SK-N-SH (cell line): ENCODE results near the gene TOX4. TPM values are rescaled to one million over a fixed set of nuclear protein-coding genes. Genes with fewer than 3 reads are reported as not detected.

ENCODE experiments used
- CTCF ChIA-PET: fragments of 300-600, 350-600 bp; formaldehyde crosslinking; extraction: SDS; loops from one replicate; lab custom pipeline; 2021; lab: Yijun Ruan, JAX
- POLR2A ChIA-PET: fragments of 350-600 bp; sonication (Branson Sonifier 250); formaldehyde crosslinking; extraction: SDS; loops from one replicate; lab custom pipeline; 2020; ENCODE audit warnings: antibody characterized with exemption, inconsistent platforms; lab: Yijun Ruan, JAX
- DNase-seq: peaks from one replicate; pipeline ENCODE4 v3.0.0; 2012
- H2AFZ ChIP-seq: fragments of 200-600 bp; sonication (generic); 2 replicates; pipeline ENCODE4 v1.8.1; 2016; ENCODE audit warnings: antibody characterized with exemption, mild to moderate bottlenecking, low read depth
- H3F3A ChIP-seq: fragments of 200-600 bp; sonication (generic); replicated peaks from 2 replicates; pipeline ENCODE3; 2016; ENCODE audit warnings: antibody characterized with exemption, mild to moderate bottlenecking; ENCODE audit not compliant: insufficient read depth
- H3K27ac ChIP-seq, 2 experiments: fragments of 200-500 bp in 1 of 2; fragments of 200-600 bp in 1 of 2; sonication (Bioruptor generic) in 1 of 2; sonication (generic), shearing (Covaris generic) in 1 of 2; 2 replicates each; pipeline versions ENCODE4 v1.5.1 to v1.6.1; 2014 to 2016; ENCODE audit warnings: low read depth in 2 of 2, inconsistent platforms in 1 of 2, low read length in 1 of 2, mild to moderate bottlenecking in 1 of 2, mixed read lengths in 1 of 2
- H3K27me3 ChIP-seq: fragments of 200-600 bp; sonication (generic), shearing (Covaris generic); 2 replicates; pipeline ENCODE4 v1.6.1; 2016; ENCODE audit warnings: mixed run types; ENCODE audit not compliant: insufficient read depth
- H3K36me3 ChIP-seq, 2 experiments: fragments of 200-500 bp in 1 of 2; fragments of 200-600 bp in 1 of 2; sonication (Bioruptor generic) in 1 of 2; sonication (generic) in 1 of 2; replicated peaks in 1 of 2; 2 replicates each; pipeline versions ENCODE3 to v1.5.1; 2014 to 2016; ENCODE audit warnings: low read length in 1 of 2, mild to moderate bottlenecking in 1 of 2; ENCODE audit not compliant: insufficient read depth in 2 of 2, control insufficient read depth in 1 of 2
- H3K4me1 ChIP-seq, 2 experiments: fragments of 200-500 bp in 1 of 2; fragments of 200-600 bp in 1 of 2; sonication (Bioruptor generic) in 1 of 2; sonication (generic), shearing (Covaris generic) in 1 of 2; 2 replicates each; pipeline versions ENCODE4 v1.5.1 to v1.6.1; 2014 to 2016; ENCODE audit warnings: low read depth in 1 of 2, low read length in 1 of 2, mixed run types in 1 of 2; ENCODE audit not compliant: insufficient read depth in 2 of 2, control insufficient read depth in 1 of 2
- H3K4me2 ChIP-seq: fragments of 200-600 bp; sonication (generic), shearing (Covaris generic); 2 replicates; pipeline ENCODE4 v1.6.1; 2017; ENCODE audit warnings: mixed run types
- H3K4me3 ChIP-seq, 2 experiments: fragments of 200-500 bp in 1 of 2; fragments of 200-600 bp in 1 of 2; sonication (Bioruptor generic) in 1 of 2; sonication (generic), shearing (Covaris generic) in 1 of 2; 2 replicates each; pipeline versions ENCODE4 v1.5.1 to v1.8.1; 2014 to 2016; ENCODE audit warnings: low read depth in 2 of 2, inconsistent platforms in 1 of 2, low read length in 1 of 2, mild to moderate bottlenecking in 1 of 2, mixed read lengths in 1 of 2, moderate library complexity in 1 of 2
- H3K79me2 ChIP-seq: fragments of 200-600 bp; sonication (generic); 2 replicates; pipeline ENCODE4 v1.8.1; 2017; ENCODE audit warnings: mild to moderate bottlenecking; ENCODE audit not compliant: insufficient read depth
- H3K9ac ChIP-seq: fragments of 200-600 bp; sonication (generic); 2 replicates; pipeline ENCODE4 v1.6.1; 2017; ENCODE audit warnings: mixed run types
- H3K9me2 ChIP-seq: fragments of 200-600 bp; sonication (generic); 2 replicates; pipeline ENCODE4 v1.6.1; 2017; ENCODE audit warnings: mixed run types
- H3K9me3 ChIP-seq: fragments of 200-600 bp; sonication (generic); 2 replicates; pipeline ENCODE4 v1.6.1; 2017; ENCODE audit warnings: mixed run types, mild to moderate bottlenecking, moderate library complexity
- H4K20me1 ChIP-seq: fragments of 200-600 bp; sonication (generic); 2 replicates; pipeline ENCODE4 v1.6.1; 2017; ENCODE audit warnings: mild to moderate bottlenecking, mixed run types; ENCODE audit not compliant: insufficient read depth
- ELF1 ChIP-seq: IDR thresholded peaks from 2 replicates; pipeline ENCODE4 v1.4.0; 2012
- EZH2phosphoT487 ChIP-seq: fragments of 200-600 bp; sonication (generic); IDR thresholded peaks from 2 replicates; pipeline ENCODE4 v1.6.1; 2017; ENCODE audit warnings: low read depth, mixed run types, mild to moderate bottlenecking, antibody characterized with exemption, moderate library complexity, borderline replicate concordance
- FOSL2 ChIP-seq: IDR thresholded peaks from 2 replicates; pipeline ENCODE4 v1.4.0; 2012; ENCODE audit warnings: low read depth, mild to moderate bottlenecking, moderate library complexity, borderline replicate concordance
- GATA2 ChIP-seq: sonication (generic); formaldehyde crosslinking; IDR thresholded peaks from 2 replicates; pipeline ENCODE4 v1.5.0; 2020; ENCODE audit warnings: mild to moderate bottlenecking, missing genetic modification reagents
- MEF2A ChIP-seq: IDR thresholded peaks from 2 replicates; pipeline ENCODE4 v1.4.0; 2012; ENCODE audit warnings: low read depth, borderline replicate concordance
- MXI1 ChIP-seq: IDR thresholded peaks from 2 replicates; pipeline ENCODE4 v1.6.1; 2012; ENCODE audit warnings: mild to moderate bottlenecking, low read depth, low read length, improper control_type of control experiment
- POLR2AphosphoS5 ChIP-seq: IDR thresholded peaks from 2 replicates; pipeline ENCODE4 v1.6.1; 2012; ENCODE audit warnings: low read depth, low read length
- RAD21 ChIP-seq: IDR thresholded peaks from 2 replicates; pipeline ENCODE4 v1.6.1; 2012; ENCODE audit warnings: mild to moderate bottlenecking, low read length
- RXRA ChIP-seq: IDR thresholded peaks from 2 replicates; pipeline ENCODE4 v1.4.0; 2012; ENCODE audit warnings: low read depth, mild to moderate bottlenecking, borderline replicate concordance
- SIN3A ChIP-seq: IDR thresholded peaks from 2 replicates; pipeline ENCODE4 v1.6.1; 2012; ENCODE audit warnings: low read depth, mild to moderate bottlenecking, low read length, moderate library complexity, borderline replicate concordance
- SMC3 ChIP-seq: IDR thresholded peaks from 2 replicates; pipeline ENCODE4 v1.6.1; 2012; ENCODE audit warnings: low read depth, low read length, improper control_type of control experiment
- TAF1 ChIP-seq: IDR thresholded peaks from 2 replicates; pipeline ENCODE4 v1.6.1; 2012; ENCODE audit warnings: low read depth, mild to moderate bottlenecking, low read length, moderate library complexity, borderline replicate concordance
- TCF12 ChIP-seq: IDR thresholded peaks from 2 replicates; pipeline ENCODE4 v1.4.0; 2012
- YY1 ChIP-seq: IDR thresholded peaks from 2 replicates; pipeline ENCODE4 v1.4.0; 2012; ENCODE audit warnings: low read depth, mild to moderate bottlenecking
- WGBS: methylation state at CpG from one replicate; pipeline ENCODE4 v1.1.6; 2017; ENCODE audit warnings: low lambda C conversion rate; 5-methylcytosine and 5-hydroxymethylcytosine counted together
- polyA plus RNA-seq, 3 experiments: library from polyadenylated mRNA; depleted of rRNA; stranded (reverse); fragments of >200 nt; gene quantifications; 2 replicates each; pipeline ENCODE4 v1.2.3, GENCODE V29; 2012
- TF ChIP-seq, protein P1 (sequence below): fragments of 150-350 bp; IDR thresholded peaks from 2 replicates; pipeline ENCODE4 v1.6.1; 2017; ENCODE audit warnings: antibody characterized with exemption, low read length, low read depth, borderline replicate concordance
- TF ChIP-seq, protein P2 (sequence below): IDR thresholded peaks from 2 replicates; pipeline ENCODE4 v1.4.0; 2012; ENCODE audit warnings: low read depth, borderline replicate concordance
- TF ChIP-seq, protein P3 (sequence below): fragments of 200-600 bp; sonication (generic); IDR thresholded peaks from 2 replicates; pipeline ENCODE4 v1.6.1; 2017; ENCODE audit warnings: antibody characterized with exemption, mild to moderate bottlenecking, moderate library complexity
- TF ChIP-seq, protein P4 (sequence below): IDR thresholded peaks from 2 replicates; pipeline ENCODE4; 2012
- TF ChIP-seq, protein P5 (sequence below): IDR thresholded peaks from 2 replicates; pipeline ENCODE4 v1.6.1; 2012; ENCODE audit warnings: mild to moderate bottlenecking, low read depth, low read length, moderate library complexity
- TF ChIP-seq, protein P6 (sequence below): IDR thresholded peaks from 2 replicates; pipeline ENCODE4 v1.4.0; 2012; ENCODE audit warnings: low read depth, borderline replicate concordance

The TOX4 gene
- polyA plus RNA-seq, 1 of the 3 experiments (the other 2 are of a cell fraction) = 52.3 TPM

DNA sequence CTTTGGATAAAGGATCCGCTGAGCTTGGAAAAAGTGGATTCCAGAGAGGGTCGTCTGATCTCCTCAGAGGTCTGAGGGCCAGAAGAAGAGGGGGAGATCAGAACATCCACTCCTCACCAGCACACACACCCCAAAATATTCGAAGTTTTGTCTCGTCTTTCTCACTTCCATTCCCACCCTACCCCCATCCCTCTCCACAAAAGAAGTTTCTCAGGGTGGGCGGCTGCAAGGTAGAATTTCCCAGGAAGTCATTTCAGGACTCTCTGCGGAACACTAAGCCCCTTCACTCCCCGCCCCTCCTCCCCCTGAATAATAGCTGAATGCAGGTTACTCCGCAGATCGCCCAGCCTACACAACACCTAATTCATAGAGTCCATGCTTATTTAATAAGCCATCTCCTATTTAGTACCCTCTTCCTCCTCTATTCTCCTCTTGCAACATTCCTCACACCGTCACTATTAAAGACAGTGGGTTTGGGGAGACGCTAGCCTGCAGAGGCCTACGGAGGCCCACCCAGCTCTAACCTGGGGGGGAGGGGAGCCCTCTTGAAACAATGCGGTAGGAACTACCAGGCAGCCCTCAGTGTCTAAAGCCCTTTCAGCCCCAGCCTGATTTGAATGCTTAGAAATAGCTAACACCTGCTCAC, 49.8 kb downstream of the TOX4 start (continued):
- TF ChIP-seq, protein P1, sequence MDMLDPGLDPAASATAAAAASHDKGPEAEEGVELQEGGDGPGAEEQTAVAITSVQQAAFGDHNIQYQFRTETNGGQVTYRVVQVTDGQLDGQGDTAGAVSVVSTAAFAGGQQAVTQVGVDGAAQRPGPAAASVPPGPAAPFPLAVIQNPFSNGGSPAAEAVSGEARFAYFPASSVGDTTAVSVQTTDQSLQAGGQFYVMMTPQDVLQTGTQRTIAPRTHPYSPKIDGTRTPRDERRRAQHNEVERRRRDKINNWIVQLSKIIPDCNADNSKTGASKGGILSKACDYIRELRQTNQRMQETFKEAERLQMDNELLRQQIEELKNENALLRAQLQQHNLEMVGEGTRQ = no peak
- TF ChIP-seq TCF12 (no peak), RAD21 (no peak), TAF1 (no peak), SIN3A (no peak), ELF1 (no peak), RXRA (no peak), FOSL2 (no peak), MXI1 (no peak)
- TF ChIP-seq, protein P2, sequence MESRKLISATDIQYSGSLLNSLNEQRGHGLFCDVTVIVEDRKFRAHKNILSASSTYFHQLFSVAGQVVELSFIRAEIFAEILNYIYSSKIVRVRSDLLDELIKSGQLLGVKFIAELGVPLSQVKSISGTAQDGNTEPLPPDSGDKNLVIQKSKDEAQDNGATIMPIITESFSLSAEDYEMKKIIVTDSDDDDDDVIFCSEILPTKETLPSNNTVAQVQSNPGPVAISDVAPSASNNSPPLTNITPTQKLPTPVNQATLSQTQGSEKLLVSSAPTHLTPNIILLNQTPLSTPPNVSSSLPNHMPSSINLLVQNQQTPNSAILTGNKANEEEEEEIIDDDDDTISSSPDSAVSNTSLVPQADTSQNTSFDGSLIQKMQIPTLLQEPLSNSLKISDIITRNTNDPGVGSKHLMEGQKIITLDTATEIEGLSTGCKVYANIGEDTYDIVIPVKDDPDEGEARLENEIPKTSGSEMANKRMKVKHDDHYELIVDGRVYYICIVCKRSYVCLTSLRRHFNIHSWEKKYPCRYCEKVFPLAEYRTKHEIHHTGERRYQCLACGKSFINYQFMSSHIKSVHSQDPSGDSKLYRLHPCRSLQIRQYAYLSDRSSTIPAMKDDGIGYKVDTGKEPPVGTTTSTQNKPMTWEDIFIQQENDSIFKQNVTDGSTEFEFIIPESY = no peak

DNA sequence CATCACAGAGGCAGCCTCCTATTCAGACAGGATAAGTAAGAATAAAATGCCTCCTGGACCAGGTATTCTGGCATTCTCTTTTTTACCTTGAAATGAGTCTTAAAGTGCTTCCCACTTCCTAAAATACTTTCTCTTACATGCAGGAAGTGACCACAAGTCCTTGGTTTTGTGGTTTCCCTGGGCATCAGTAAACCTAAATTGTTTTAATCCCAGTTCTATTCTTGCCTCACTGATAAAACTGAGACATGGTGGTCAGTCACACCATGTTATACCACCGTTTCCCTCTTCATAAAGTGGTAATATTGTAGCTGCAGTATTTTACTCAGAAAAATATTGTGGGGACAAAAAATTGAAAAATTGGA, 50.3 kb downstream of the TOX4 start:
- Histone ChIP-seq H3F3A (no peaks in the 10 kb centered on the region), H3K9me2 (no peaks in the 10 kb centered on the region), H2AFZ (no peak overlapping the region), H3K79me2 (no peaks in the 10 kb centered on the region; the same call in 1 of the 2 replicates), H3K4me2 (no peak overlapping the region), H3K27me3 (peaks cover 6% of the 10 kb centered on the region; the same call in 1 of the 2 replicates), H3K9ac (no peak overlapping the region), H3K36me3 (peaks cover 0 to 5% of the 10 kb centered on the region in 2 experiments), H3K4me1 (peaks cover 3 to 16% of the 10 kb centered on the region in 2 experiments; a peak in 2 of 4 replicates), H3K4me3 (no peak overlapping the region), H3K27ac (no peak overlapping the region), H4K20me1 (no peaks in the 10 kb centered on the region), H3K9me3 (no peaks in the 10 kb centered on the region)
- POLR2A ChIA-PET = interaction anchor here (2.8 kb wide), 1 partner anchor 16 kb away, joined by 36 read pairs; the partner anchor contains the start of gene METTL3
- CTCF ChIA-PET = interaction anchor here (1.4 kb wide), 1 partner anchor 11 kb away, joined by 3 read pairs; no protein-coding TSS in a partner anchor
- DNase-seq = no peak
- 81% methylated on average over 1 of the region's 1 CpG for WGBS
- TF ChIP-seq RXRA (no peak), SMC3 (no peak), EZH2phosphoT487 (no peak), ELF1 (no peak), GATA2 (CRISPR knock-in tag) (no peak), YY1 (no peak), MEF2A (no peak), SIN3A (no peak), TAF1 (no peak), POLR2AphosphoS5 (no peak), MXI1 (no peak), TCF12 (no peak)
- TF ChIP-seq, protein P3, sequence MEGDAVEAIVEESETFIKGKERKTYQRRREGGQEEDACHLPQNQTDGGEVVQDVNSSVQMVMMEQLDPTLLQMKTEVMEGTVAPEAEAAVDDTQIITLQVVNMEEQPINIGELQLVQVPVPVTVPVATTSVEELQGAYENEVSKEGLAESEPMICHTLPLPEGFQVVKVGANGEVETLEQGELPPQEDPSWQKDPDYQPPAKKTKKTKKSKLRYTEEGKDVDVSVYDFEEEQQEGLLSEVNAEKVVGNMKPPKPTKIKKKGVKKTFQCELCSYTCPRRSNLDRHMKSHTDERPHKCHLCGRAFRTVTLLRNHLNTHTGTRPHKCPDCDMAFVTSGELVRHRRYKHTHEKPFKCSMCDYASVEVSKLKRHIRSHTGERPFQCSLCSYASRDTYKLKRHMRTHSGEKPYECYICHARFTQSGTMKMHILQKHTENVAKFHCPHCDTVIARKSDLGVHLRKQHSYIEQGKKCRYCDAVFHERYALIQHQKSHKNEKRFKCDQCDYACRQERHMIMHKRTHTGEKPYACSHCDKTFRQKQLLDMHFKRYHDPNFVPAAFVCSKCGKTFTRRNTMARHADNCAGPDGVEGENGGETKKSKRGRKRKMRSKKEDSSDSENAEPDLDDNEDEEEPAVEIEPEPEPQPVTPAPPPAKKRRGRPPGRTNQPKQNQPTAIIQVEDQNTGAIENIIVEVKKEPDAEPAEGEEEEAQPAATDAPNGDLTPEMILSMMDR = no peak
- TF ChIP-seq, protein P4, sequence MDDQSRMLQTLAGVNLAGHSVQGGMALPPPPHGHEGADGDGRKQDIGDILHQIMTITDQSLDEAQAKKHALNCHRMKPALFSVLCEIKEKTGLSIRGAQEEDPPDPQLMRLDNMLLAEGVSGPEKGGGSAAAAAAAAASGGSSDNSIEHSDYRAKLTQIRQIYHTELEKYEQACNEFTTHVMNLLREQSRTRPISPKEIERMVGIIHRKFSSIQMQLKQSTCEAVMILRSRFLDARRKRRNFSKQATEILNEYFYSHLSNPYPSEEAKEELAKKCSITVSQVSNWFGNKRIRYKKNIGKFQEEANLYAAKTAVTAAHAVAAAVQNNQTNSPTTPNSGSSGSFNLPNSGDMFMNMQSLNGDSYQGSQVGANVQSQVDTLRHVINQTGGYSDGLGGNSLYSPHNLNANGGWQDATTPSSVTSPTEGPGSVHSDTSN = no peak
- TF ChIP-seq, protein P5, sequence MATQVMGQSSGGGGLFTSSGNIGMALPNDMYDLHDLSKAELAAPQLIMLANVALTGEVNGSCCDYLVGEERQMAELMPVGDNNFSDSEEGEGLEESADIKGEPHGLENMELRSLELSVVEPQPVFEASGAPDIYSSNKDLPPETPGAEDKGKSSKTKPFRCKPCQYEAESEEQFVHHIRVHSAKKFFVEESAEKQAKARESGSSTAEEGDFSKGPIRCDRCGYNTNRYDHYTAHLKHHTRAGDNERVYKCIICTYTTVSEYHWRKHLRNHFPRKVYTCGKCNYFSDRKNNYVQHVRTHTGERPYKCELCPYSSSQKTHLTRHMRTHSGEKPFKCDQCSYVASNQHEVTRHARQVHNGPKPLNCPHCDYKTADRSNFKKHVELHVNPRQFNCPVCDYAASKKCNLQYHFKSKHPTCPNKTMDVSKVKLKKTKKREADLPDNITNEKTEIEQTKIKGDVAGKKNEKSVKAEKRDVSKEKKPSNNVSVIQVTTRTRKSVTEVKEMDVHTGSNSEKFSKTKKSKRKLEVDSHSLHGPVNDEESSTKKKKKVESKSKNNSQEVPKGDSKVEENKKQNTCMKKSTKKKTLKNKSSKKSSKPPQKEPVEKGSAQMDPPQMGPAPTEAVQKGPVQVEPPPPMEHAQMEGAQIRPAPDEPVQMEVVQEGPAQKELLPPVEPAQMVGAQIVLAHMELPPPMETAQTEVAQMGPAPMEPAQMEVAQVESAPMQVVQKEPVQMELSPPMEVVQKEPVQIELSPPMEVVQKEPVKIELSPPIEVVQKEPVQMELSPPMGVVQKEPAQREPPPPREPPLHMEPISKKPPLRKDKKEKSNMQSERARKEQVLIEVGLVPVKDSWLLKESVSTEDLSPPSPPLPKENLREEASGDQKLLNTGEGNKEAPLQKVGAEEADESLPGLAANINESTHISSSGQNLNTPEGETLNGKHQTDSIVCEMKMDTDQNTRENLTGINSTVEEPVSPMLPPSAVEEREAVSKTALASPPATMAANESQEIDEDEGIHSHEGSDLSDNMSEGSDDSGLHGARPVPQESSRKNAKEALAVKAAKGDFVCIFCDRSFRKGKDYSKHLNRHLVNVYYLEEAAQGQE = no peak
- TF ChIP-seq, protein P6, sequence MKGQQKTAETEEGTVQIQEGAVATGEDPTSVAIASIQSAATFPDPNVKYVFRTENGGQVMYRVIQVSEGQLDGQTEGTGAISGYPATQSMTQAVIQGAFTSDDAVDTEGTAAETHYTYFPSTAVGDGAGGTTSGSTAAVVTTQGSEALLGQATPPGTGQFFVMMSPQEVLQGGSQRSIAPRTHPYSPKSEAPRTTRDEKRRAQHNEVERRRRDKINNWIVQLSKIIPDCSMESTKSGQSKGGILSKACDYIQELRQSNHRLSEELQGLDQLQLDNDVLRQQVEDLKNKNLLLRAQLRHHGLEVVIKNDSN = no peak
